Measurements from ENCODE around the gene JPH4.
A peak's percentile ranks its signal among the peaks of the same experiment; 100 is the strongest.

The JPH4 gene

GRCh38 chr14:23557946-23558345 lies 20.6 kb downstream of the JPH4 start:
- Histone ChIP-seq H2BK15ac (replicated peaks; ENCODE audit: low read depth) (no peak overlapping the region), H4K8ac (ENCODE audit: low read depth, low read length) (no peak overlapping the region), H4K5ac (ENCODE audit: low read length) (no peak overlapping the region), H3K23ac (ENCODE audit: low read length) (no peak overlapping the region), H3K27me3 (ENCODE audit: insufficient read depth, low read length, poor library complexity) (no peaks in the 10 kb centered on the region), H3K4me2 (ENCODE audit: low read length) (no peak overlapping the region), H3K4me1 (ENCODE audit: control insufficient read depth, low read depth, low read length) (no peaks in the 10 kb centered on the region), H3K79me1 (ENCODE audit: low read length) (no peaks in the 10 kb centered on the region), H3K27ac (ENCODE audit: low read depth, low read length) (no peak overlapping the region), H3K18ac (ENCODE audit: low read length) (no peak overlapping the region), H2AK5ac (ENCODE audit: low read length) (no peak overlapping the region), H3K36me3 (ENCODE audit: control insufficient read depth, insufficient read depth, low read length) (peaks cover 9% of the 10 kb centered on the region), H3K79me2 (ENCODE audit: control insufficient read depth, insufficient read depth, low read length) (no peaks in the 10 kb centered on the region), H3K4me3 (ENCODE audit: low read length) (no peak overlapping the region), H3K56ac (ENCODE audit: low read length) (no peak overlapping the region), H2BK120ac (ENCODE audit: low read depth, low read length) (no peak overlapping the region), H3K4ac (ENCODE audit: low read depth, low read length) (no peak overlapping the region), H2BK5ac (ENCODE audit: low read length) (no peak overlapping the region), H3K9ac (ENCODE audit: low read length) (no peak overlapping the region)
- WGBS (ENCODE audit: extremely low coverage, insufficient coverage, low lambda C conversion rate) = no CpG with 5 or more reads among the region's 1 CpG
- DNase-seq = no peak

GRCh38 chr14:23557521-23557920 lies 21.1 kb downstream of the JPH4 start:
- Histone ChIP-seq H3K36me3 (ENCODE audit: control insufficient read depth, insufficient read depth, low read length) (peaks cover 8% of the 10 kb centered on the region), H3K23ac (ENCODE audit: low read length) (no peak overlapping the region), H2BK15ac (replicated peaks; ENCODE audit: low read depth) (no peak overlapping the region), H3K79me2 (ENCODE audit: control insufficient read depth, insufficient read depth, low read length) (no peaks in the 10 kb centered on the region), H2AK5ac (ENCODE audit: low read length) (no peak overlapping the region), H3K79me1 (ENCODE audit: low read length) (no peaks in the 10 kb centered on the region), H4K8ac (ENCODE audit: low read depth, low read length) (no peak overlapping the region), H3K27ac (ENCODE audit: low read depth, low read length) (no peak overlapping the region), H3K4me2 (ENCODE audit: low read length) (no peak overlapping the region), H3K18ac (ENCODE audit: low read length) (no peak overlapping the region), H3K4ac (ENCODE audit: low read depth, low read length) (no peak overlapping the region), H3K56ac (ENCODE audit: low read length) (no peak overlapping the region), H3K4me3 (ENCODE audit: low read length) (no peak overlapping the region), H3K4me1 (ENCODE audit: control insufficient read depth, low read depth, low read length) (no peaks in the 10 kb centered on the region), H2BK5ac (ENCODE audit: low read length) (no peak overlapping the region), H3K27me3 (ENCODE audit: insufficient read depth, low read length, poor library complexity) (no peaks in the 10 kb centered on the region), H2BK120ac (ENCODE audit: low read depth, low read length) (no peak overlapping the region), H3K9ac (ENCODE audit: low read length) (no peak overlapping the region), H4K5ac (ENCODE audit: low read length) (no peak overlapping the region)
- DNase-seq = no peak
- WGBS (ENCODE audit: extremely low coverage, insufficient coverage, low lambda C conversion rate) = no CpG with 5 or more reads among the region's 2 CpGs

GRCh38 chr14:23556700-23557440 lies 21.7 kb downstream of the JPH4 start:
- H3K79me1 ChIP-seq (ENCODE audit: low read length) = no peaks in the 10 kb centered on the region
- no peak overlapping the region for H3K4me3 ChIP-seq (ENCODE audit: low read length)
- peak overlapping the region; percentile 29 for H4K8ac ChIP-seq (ENCODE audit: low read depth, low read length)
- no peak overlapping the region for H3K27ac ChIP-seq (ENCODE audit: low read depth, low read length)
- no peaks in the 10 kb centered on the region for H3K79me2 ChIP-seq (ENCODE audit: control insufficient read depth, insufficient read depth, low read length)
- peaks cover 8% of the 10 kb centered on the region for H3K36me3 ChIP-seq (ENCODE audit: control insufficient read depth, insufficient read depth, low read length)
- no peaks in the 10 kb centered on the region for H3K27me3 ChIP-seq (ENCODE audit: insufficient read depth, low read length, poor library complexity)
- WGBS (ENCODE audit: extremely low coverage, insufficient coverage, low lambda C conversion rate) = no CpG with 5 or more reads among the region's 17 CpGs
- no peak overlapping the region for H4K5ac ChIP-seq (ENCODE audit: low read length)
- H3K4me2 ChIP-seq (ENCODE audit: low read length) = peak overlapping the region; percentile 86
- H3K4me1 ChIP-seq (ENCODE audit: control insufficient read depth, low read depth, low read length) = no peaks in the 10 kb centered on the region
- H3K18ac ChIP-seq (ENCODE audit: low read length) = no peak overlapping the region
- H2BK15ac ChIP-seq (replicated peaks; ENCODE audit: low read depth) = no peak overlapping the region
- no peak overlapping the region for H3K23ac ChIP-seq (ENCODE audit: low read length)
- H3K56ac ChIP-seq (ENCODE audit: low read length) = peak overlapping the region; percentile 99
- no peak for DNase-seq
- peak overlapping the region; percentile 66 for H3K9ac ChIP-seq (ENCODE audit: low read length)
- H3K4ac ChIP-seq (ENCODE audit: low read depth, low read length) = peak overlapping the region; percentile 61
- H2BK120ac ChIP-seq (ENCODE audit: low read depth, low read length) = no peak overlapping the region
- H2AK5ac ChIP-seq (ENCODE audit: low read length) = no peak overlapping the region
- H2BK5ac ChIP-seq (ENCODE audit: low read length) = no peak overlapping the region

DNA sequence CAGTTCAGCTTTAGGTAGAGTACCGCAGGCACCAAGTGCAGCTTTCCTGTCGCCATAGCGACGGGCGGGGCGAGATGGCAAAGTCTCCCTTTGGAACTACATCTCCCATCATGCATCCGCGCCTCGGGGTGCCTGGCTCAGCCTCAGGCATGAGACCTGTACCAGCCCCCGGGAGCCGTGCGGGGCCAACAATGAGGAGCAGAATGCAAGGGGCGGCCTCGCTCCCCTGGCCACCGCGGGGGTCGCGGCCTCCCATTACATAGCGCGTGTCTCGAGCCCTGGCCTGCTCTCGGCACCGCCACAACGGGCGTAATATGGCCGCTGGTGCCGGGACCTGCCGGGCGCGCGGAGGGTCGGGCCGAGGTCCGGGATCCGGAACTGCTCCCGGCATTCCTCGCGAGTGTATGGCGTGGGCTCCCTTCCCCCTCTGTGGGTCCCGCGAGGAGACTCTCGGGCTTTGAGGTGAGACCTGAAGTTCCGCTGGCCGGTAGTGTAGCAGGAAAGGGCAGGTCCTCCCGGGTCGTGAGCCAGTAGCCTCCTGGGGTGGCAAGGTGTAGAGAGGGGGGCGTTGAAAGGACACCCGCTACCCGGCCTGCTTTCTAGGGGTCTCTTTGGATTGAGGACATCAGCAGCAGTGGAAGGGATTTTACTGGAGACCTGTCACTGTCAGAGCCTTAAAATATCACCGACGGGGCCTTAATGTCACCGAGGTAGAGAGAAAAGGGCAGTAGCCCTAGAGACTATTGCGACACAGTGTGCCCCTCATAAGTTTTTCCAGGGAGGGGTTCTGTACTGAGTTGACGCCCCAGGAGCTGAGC lies 22.5 kb downstream of the JPH4 start, which contains the start of gene THTPA:
TSS of gene THTPA (plus strand) at position 390 of the 818 bp plus-strand sequence. CDS start 487 bp downstream, outside the sequence.
- Histone ChIP-seq H3K4me3 (ENCODE audit: low read length) (peak within 1 kb of the TSS; percentile 78), H3K4ac (ENCODE audit: low read depth, low read length) (peak within 1 kb of the TSS; percentile 61), H3K56ac (ENCODE audit: low read length) (peak within 1 kb of the TSS; percentile 99), H3K79me2 (ENCODE audit: control insufficient read depth, insufficient read depth, low read length) (no peaks in the 10 kb centered on the region), H3K27ac (ENCODE audit: low read depth, low read length) (peak within 1 kb of the TSS; percentile 47), H3K18ac (ENCODE audit: low read length) (peak within 1 kb of the TSS; percentile 18), H2BK120ac (ENCODE audit: low read depth, low read length) (no peak within 1 kb of the TSS), H3K23ac (ENCODE audit: low read length) (peak within 1 kb of the TSS; percentile 85), H4K5ac (ENCODE audit: low read length) (no peak within 1 kb of the TSS), H3K4me1 (ENCODE audit: control insufficient read depth, low read depth, low read length) (no peaks in the 10 kb centered on the region), H4K8ac (ENCODE audit: low read depth, low read length) (peak within 1 kb of the TSS; percentile 29), H3K4me2 (ENCODE audit: low read length) (peak within 1 kb of the TSS; percentile 86), H3K27me3 (ENCODE audit: insufficient read depth, low read length, poor library complexity) (no peaks in the 10 kb centered on the region), H2BK5ac (ENCODE audit: low read length) (peak within 1 kb of the TSS; percentile 85), H2BK15ac (replicated peaks; ENCODE audit: low read depth) (no peak within 1 kb of the TSS), H3K79me1 (ENCODE audit: low read length) (no peaks in the 10 kb centered on the region), H2AK5ac (ENCODE audit: low read length) (no peak within 1 kb of the TSS), H3K9ac (ENCODE audit: low read length) (peak within 1 kb of the TSS; percentile 66), H3K36me3 (ENCODE audit: control insufficient read depth, insufficient read depth, low read length) (peaks cover 7% of the 10 kb centered on the region)
- peak; percentile 98 for DNase-seq
- no CpG with 5 or more reads among the region's 54 CpGs for WGBS (ENCODE audit: extremely low coverage, insufficient coverage, low lambda C conversion rate)

DNA sequence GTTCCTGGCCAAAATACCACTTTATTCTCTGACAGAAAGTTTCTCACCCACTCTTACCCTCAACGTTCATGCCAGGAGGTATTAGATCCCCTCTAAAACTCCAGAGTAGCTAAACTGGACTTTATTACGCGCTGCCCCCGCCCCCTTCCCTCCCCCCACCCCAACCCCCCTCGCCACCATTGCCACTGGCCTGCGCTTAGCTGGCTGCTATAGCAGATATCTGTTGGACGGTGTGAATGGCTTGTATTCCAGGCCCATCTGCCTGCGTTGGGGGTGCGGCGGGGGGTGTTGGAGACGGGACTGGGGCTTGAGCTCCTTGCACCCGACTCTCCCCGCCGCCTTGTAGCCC lies 23.1 kb downstream of the JPH4 start:
- H2BK15ac ChIP-seq (replicated peaks; ENCODE audit: low read depth) = no peak overlapping the region
- H3K27me3 ChIP-seq (ENCODE audit: insufficient read depth, low read length, poor library complexity) = no peaks in the 10 kb centered on the region
- peak overlapping the region; percentile 38 for H3K4me3 ChIP-seq (ENCODE audit: low read length)
- H2AK5ac ChIP-seq (ENCODE audit: low read length) = no peak overlapping the region
- no peak overlapping the region for H3K27ac ChIP-seq (ENCODE audit: low read depth, low read length)
- WGBS (ENCODE audit: extremely low coverage, insufficient coverage, low lambda C conversion rate) = no CpG with 5 or more reads among the region's 14 CpGs
- H3K9ac ChIP-seq (ENCODE audit: low read length) = peak overlapping the region; percentile 66
- H4K8ac ChIP-seq (ENCODE audit: low read depth, low read length) = no peak overlapping the region
- no peak for DNase-seq
- H2BK5ac ChIP-seq (ENCODE audit: low read length) = no peak overlapping the region
- no peak overlapping the region for H2BK120ac ChIP-seq (ENCODE audit: low read depth, low read length)
- H3K36me3 ChIP-seq (ENCODE audit: control insufficient read depth, insufficient read depth, low read length) = peaks cover 5% of the 10 kb centered on the region
- H3K23ac ChIP-seq (ENCODE audit: low read length) = no peak overlapping the region
- peak overlapping the region; percentile 86 for H3K4me2 ChIP-seq (ENCODE audit: low read length)
- H3K79me2 ChIP-seq (ENCODE audit: control insufficient read depth, insufficient read depth, low read length) = peaks cover 1% of the 10 kb centered on the region
- H3K4ac ChIP-seq (ENCODE audit: low read depth, low read length) = no peak overlapping the region
- no peak overlapping the region for H3K18ac ChIP-seq (ENCODE audit: low read length)
- no peaks in the 10 kb centered on the region for H3K79me1 ChIP-seq (ENCODE audit: low read length)
- peak overlapping the region; percentile 67 for H3K56ac ChIP-seq (ENCODE audit: low read length)
- H4K5ac ChIP-seq (ENCODE audit: low read length) = no peak overlapping the region
- H3K4me1 ChIP-seq (ENCODE audit: control insufficient read depth, low read depth, low read length) = no peaks in the 10 kb centered on the region

Data from mesendoderm (in vitro differentiated cells).